Measurements from ENCODE around the gene CNTN5.
"Not testable (repeated sequence)": the region's sequence is repeated elsewhere in the genome, so short reads cannot be mapped to it uniquely, and the experiment has no call there.

Gene CNTN5

GRCh38 chr11:99279266-99279665, 258.5 kb downstream of the CNTN5 start:
- no peak for DNase-seq

DNA sequence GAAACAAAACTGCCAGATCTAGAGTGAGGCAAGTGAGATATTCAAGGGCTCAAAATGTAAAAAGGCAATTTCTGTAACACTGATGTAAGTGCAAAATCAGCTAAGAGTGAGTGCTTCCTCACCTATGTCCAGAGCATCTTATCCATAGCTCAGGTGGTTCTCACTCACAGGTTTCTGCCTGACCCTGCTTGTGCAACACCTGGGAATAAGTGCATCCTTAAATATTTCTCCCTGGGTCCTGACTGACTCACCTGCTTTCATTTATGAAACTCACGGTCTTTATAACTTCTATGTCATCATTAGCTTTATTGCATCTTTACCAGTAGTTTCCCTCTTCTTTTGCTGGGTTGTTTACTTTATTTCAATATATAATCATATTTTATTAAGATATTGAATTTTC, 260.6 kb downstream of the CNTN5 start:
- DNase-seq = no peak

GRCh38 chr11:99297925-99298324, 277.2 kb downstream of the CNTN5 start:
- DNase-seq = not testable (repeated sequence)

DNA sequence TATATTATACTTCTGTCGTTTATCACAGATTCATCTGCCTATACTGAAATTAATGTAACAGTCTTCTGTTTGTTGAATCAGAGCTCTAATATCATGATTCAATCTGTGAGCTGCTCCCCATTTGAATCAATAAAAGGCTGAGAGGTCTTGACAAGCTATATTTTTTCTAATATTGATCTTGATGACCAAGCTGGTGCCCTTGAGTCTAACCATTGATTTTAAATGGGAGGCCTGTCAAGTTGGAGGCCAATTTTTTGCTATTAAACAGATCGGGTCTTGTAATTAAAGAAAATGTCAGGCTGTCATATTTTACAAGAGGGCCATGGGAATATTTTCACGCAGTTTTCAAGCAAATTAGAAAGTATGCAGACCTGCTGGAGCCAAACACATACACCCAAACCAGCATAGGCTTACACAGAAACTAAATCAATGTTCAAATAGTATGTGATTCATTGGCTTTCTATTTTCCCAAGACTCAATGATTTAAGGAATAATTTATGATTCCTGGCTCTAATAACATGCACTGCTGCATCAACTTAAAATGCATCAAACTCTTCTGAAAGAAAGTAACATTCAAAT, 286.9 kb downstream of the CNTN5 start:
- DNase-seq = no peak

DNA sequence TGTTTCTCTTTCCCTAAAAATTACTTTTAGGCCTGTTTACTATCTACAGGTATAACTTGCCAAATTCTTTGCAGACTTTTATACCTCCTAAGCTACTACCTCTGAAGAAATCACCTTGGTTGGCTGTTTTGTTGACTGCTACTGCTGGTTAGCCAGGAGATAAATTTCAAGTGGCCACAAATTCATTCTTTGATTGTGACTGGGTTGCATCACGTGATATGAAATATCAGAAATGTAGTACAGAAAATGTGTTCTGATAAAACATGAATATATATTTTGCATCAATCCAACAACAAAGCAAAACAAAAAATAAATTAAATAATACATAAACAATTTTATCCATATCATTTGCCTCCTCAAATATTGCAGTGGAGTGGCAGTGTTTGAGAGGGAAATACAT, 291.1 kb downstream of the CNTN5 start:
- DNase-seq = no peak

DNA sequence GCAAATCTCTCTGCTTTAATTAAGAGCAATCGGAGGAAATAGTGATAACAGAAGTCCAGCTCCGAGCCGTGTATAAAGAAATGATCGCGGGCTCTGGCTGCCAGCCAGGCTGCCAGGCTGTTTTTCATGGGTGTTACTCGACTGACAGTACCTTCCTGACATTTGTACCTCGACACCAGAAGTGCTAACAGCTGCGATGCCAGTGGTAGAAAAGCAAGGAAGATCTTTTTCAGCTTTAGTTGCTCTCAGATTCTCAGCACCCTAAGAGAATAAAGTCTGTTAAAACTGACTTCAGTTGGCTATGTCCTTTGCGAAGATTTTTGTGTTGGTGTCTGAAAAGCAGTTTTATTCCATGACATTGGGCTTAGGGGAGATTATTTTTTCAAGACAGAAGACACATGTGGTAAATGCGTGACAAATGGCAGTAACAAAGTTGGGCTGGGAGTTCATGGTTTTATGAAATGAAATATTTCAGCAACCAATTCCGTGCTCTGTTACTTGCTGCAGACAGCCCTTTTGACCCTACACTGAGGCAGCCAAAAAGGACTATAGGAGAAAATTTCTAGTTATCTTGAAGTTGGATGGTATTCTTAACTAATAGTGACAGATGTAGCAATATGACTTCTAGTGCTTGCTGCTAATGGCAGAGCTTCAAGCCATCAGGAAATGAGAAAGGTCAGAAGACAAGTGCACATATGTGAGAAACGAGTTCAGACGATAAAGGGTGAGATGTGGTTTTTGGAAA, 296.2 kb downstream of the CNTN5 start:
- DNase-seq = no peak

DNA sequence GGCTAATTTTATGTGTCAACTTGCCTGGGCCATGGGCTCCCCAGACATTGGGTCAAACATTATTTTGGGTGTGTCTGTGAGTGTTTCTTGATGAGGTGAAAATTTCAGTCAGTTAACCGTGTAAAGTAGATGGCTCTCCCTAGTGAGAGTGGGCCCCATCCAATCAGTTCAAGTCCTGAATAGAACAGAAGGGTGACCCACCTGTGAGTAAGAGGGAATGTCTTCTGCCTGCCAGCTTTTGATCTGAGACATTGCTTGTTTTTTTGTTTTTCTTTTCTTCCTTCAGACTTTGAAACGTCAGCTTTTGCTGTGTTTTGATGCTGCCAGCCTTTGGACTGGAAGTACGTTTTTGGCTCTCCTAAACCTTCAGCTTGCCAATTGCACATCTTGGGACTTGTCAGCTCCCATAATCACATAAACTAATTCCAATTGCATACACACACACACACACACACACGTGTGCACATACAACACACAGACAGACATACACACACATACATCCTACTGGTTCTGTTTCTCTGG, 300.1 kb downstream of the CNTN5 start:
- DNase-seq = no peak

- no peak for DNase-seq
Measured at GRCh38 chr11:99325847-99326246, 305.1 kb downstream of the CNTN5 start.

DNA sequence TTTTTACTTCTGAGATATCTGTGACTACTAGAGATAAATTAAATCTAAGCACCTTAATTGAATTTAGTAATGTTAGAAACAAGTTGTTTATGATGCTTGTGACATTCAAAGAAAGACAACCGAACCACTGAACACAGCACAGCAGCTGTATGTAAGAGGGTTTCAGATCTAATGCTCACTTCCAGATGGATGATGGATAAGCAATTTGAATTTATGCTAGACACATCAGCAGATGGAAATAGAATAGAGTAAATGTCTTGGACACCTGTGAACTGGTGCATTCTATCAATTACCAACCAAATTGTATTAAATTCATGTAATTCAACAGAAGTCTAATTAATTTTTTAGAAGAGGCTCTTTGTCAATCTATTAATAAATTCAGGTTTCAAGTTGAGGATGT, 306.3 kb downstream of the CNTN5 start:
- no peak for DNase-seq

DNA sequence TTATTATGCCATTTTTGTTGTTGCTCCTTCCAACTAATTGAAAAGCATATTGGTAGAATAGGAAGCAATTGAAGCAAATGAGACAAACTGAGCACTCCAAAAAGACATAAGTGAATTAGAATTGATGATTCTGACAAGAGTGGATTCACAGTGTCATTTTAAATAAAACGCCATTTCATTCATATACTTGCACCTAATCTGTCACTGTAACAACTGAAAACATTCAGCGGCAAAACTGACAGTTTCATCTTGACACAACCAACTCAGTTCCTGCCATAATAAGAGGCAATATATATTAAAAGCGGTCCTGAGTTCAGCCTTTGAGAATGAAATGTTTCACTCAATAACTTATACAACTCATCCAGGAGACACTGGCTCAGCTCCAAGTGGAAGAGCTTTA, 306.8 kb downstream of the CNTN5 start:
- no peak for DNase-seq

- DNase-seq = no peak
Measured at GRCh38 chr11:99333621-99334020, 312.9 kb downstream of the CNTN5 start.

- no peak for DNase-seq
Measured at GRCh38 chr11:99343117-99343516, 322.4 kb downstream of the CNTN5 start.

GRCh38 chr11:99349151-99349673, 328.5 kb downstream of the CNTN5 start:
- no peak for DNase-seq

DNA sequence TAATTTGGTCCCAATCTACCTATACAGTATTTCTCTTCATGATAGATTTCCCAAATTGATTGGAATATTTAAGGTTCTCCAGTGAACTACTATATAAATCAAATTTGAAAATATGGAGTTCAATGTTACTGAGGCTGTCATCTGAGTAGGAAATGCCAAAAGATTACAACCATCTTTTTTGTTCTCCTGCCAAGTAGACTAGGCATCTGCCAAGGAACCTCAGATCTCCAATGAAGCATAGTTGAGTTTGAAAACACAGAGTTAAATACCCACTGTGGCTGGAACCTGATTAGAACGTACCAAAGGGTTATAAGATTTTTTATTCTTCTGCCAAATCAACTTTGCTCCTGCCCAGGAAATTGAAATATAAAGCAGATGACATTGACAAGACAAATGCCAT, 330.9 kb downstream of the CNTN5 start:
- no peak for DNase-seq

DNA sequence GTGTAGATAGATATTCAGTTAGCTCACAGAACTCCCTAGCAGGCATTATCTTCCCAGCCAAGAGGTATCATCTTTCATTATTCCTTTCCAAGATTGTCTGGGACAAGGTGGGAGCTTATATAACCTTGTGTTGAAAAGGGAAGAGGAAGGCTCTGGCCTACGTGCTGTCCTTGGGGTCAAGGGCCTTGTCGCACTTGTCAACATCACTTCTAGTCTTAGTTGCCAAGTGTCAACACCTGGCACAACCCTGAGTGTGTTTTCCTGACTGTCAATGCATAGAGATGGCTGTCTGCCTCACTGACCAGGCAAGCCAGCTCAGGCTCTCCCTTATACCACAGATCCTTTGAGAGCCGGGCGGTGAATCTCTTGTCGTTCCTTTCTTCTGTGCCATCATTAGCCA, 331.9 kb downstream of the CNTN5 start:
- DNase-seq = no peak

- DNase-seq = no peak
Measured at GRCh38 chr11:99366546-99366945, 345.8 kb downstream of the CNTN5 start.

DNA sequence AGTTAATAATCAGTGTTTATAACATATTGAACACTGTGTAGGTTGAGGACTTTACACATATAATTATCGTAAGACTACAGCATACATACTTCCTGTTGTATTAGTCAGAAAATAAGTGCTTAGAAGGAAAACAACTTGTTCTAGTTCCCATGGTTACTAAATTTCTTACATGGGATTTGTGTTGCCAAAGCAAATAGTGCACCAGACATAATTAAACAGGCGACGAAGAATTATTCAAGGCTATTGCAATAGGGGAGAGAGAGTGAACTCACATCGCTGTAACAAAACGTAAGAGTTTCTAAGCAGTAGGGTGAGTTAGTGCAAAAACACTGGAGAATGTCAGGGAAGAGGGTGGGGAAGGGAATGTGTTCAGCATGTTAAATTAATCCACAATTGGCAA, 347.8 kb downstream of the CNTN5 start:
- no peak for DNase-seq

DNA sequence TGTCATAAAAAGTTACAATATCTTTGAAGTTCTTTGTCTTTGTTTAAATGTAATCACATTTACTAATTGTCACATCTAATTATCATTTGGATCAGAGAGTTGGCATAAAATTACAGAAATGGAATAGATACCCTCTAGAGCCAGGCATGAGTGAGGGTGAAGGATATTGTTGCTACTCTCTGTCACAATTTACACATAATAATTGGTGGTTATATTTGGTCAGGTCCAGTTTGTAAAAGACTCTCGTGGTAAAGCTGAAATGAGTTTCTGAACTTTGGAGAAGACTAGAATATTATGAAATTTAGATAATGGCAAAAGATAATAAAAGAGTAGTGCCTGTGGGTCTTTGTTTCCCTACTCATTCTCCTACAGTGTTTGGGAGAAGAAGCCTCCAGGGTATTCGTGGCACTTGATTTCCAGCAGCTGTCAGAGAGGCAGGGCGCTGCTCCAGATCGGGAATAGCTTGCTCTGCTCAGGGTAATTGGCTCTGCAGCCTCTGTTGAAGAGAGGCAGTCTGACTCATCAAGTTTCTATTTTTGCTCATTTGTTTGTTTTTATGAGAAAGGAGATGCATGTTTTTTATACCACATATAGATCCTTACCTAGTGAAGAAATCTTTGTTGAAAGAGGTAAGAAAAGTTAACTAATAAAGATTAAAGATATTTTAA, 349.9 kb downstream of the CNTN5 start:
- no peak for DNase-seq

GRCh38 chr11:99371257-99371656, 350.5 kb downstream of the CNTN5 start:
- DNase-seq = no peak

DNA sequence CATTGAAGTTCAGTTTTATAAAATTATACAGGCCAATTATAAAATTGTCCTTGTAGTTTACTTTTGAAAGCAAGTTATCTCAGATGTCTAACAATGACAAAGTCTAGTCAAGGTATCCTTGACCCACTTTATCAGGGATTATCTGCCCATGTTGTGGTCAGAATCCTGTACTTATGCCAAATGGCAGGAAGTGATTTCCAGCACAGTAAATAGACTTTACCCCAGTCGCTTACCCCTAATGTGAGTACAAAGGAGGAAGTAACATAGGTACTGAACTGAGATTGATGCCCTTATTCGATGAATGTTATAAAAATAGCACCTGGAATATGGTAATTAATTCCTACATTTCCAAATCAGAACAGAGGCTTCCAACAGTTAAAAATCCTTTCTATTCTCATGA, 355.7 kb downstream of the CNTN5 start:
- DNase-seq = no peak

GRCh38 chr11:99383648-99384245, 363.0 kb downstream of the CNTN5 start:
- no peak for DNase-seq

GRCh38 chr11:99391245-99391644, 370.5 kb downstream of the CNTN5 start:
- no peak for DNase-seq

- no peak for DNase-seq
Measured at GRCh38 chr11:99406345-99406744, 385.6 kb downstream of the CNTN5 start.
